HG03139 (cell line): ENCODE measurements around the gene RPTOR.

Experiments
- ATAC-seq: cut with Tn5 transposase; IDR thresholded peaks from one replicate; pipeline ENCODE4 v1.9.1; 2021; ENCODE audit not compliant: unreplicated experiment

Gene RPTOR

GRCh38 chr17:80913928-80914821 is 369.5 kb downstream of the RPTOR start:
- ATAC-seq: no peak

DNA sequence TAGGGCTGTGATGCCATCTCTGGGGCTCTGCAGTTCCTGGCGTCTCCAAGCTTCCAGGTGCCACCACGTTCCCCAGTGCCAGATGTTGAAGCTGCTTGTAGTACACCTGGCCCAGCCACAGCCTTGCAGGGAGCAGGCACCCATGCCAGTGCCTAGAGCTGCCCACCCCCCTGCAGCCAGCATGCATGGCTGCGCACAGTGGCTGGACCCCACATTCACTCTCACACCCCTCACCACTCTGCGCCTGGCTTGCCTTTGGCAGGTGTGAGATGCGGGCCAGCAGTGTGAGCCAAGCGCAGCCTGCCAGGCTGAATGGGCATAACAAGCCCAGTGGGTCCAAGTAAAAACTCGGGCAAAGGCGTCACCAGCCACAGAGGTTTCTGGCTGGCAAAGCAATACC is 371.6 kb downstream of the RPTOR start:
- ATAC-seq: no peak

DNA sequence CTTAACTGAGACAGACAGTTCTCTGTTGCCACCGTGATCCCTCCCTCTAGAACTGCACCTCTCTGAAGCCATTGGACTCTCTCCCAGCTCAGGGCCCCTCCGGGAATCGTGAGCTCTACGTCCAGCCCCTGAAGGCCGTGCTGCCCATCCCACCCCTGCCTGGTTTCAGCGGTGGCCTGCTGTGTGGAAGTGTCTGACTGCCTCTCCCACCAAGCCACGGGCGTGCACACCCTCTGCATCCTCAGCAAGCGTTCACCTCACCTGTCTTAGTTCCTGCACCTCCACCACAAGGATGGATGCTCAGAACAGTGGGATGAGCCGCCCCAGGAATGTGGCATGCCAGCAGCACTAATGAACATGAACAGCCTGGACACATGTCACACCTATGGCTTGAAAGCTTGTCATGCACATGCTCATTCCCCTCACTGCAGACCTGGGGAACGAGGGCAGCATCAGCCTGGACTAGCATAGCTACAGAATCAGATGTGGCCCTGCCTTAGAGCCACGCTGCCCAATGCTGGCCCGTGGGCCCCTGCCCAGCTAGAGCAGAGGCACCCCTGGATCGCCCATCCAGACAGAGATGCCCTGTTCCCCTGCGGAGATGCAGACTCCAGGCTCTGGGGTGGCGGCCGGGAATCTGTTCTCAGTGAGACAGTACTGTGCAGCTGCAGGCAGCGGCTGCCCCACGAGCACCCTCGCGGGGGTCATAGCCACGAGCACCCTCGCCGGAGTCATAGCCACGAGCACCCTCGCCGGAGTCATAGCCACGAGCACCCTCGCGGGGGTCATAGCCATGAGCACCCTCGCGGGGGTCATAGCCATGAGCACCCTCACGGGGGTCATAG is 373.3 kb downstream of the RPTOR start:
- ATAC-seq: no peak

DNA sequence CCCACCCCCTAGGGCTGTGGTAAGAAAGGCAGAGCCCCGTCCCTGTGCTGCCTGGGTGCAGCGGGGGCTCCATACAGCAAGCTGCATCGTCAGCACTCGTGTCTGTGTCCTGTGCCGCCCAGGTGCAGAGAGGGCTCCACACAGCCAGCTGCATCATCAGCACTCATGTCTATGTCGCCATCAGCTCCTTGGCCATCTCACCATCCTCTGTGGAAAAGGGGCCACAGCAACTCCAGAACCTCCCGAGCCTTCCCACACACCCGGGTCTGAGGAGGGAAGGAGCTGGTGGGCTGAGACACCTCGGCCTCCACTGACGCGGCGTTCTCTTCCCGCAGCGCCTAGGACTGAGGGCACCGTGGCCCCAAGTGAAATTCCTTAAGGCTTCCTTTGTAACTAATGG is 374.1 kb downstream of the RPTOR start:
- ATAC-seq: no peak

GRCh38 chr17:80919331-80920311 is 375.0 kb downstream of the RPTOR start:
- ATAC-seq: no peak

DNA sequence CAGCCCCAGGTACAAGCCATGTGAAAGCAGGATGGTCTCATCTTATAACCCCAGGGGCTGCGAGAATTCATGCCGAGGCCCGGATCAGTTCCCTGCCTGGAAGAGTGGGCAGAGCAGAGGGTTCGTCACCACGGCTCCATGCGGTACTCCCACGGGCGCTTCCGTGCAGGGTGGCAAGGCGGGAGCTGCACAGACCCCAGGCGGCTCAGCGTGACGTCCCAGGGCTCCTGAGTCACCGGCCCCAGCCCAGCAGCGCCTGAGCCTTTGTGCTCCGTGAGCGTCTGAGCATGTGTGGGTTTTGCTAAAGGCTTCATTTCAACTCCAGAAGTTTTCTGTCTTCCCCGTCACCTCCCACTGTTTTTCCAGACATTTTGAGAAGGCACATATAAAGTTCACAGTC is 375.8 kb downstream of the RPTOR start:
- no peak for ATAC-seq

DNA sequence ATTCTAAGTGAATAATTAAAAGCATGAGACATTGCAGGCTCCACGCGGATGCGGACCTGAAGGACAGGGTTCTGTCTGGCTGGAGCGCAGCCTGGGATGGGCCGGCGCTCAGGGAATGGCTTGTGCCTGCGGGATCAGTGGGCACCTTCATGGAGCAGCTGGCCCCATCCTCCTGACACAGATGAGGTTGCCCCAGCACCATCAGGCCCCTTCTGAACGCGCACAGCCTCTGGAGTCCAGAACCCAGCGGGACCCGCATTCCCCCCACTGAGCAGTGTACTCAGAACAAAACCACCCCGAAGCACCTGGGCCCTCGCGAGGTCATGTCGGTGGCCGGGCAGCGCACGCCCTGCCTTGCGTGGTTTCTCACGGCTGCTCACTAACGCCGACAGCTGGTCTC is 376.5 kb downstream of the RPTOR start:
- no peak for ATAC-seq

GRCh38 chr17:80921741-80922579 is 377.3 kb downstream of the RPTOR start:
- no peak for ATAC-seq

DNA sequence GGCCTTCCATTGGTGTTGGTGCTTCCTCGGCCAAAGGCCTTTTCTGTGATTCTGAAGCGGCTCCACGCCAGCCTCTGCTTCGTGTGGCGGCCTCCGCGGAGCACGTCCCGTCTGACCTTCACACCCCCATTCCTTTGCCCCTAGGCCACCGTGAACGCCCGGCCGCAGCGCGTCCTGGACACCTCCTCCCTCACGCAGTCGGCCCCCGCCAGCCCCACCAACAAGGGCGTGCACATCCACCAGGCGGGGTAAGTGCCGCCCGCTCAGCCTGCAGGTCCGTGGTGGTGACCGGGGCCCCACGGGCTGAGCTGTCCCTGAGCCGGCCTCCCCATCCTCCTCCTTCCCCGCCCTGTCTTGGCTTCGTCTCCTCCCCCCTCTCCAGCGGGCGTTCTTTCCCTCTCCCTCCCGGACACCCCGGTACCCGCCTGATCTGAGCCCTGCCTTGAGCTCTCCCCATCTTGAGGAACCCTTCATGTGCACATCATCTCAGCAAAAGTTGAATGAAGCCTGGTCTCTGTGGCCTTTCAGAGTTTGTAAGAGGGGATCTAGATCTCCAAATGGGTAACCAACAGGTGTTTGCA is 378.0 kb downstream of the RPTOR start:
- no peak for ATAC-seq

DNA sequence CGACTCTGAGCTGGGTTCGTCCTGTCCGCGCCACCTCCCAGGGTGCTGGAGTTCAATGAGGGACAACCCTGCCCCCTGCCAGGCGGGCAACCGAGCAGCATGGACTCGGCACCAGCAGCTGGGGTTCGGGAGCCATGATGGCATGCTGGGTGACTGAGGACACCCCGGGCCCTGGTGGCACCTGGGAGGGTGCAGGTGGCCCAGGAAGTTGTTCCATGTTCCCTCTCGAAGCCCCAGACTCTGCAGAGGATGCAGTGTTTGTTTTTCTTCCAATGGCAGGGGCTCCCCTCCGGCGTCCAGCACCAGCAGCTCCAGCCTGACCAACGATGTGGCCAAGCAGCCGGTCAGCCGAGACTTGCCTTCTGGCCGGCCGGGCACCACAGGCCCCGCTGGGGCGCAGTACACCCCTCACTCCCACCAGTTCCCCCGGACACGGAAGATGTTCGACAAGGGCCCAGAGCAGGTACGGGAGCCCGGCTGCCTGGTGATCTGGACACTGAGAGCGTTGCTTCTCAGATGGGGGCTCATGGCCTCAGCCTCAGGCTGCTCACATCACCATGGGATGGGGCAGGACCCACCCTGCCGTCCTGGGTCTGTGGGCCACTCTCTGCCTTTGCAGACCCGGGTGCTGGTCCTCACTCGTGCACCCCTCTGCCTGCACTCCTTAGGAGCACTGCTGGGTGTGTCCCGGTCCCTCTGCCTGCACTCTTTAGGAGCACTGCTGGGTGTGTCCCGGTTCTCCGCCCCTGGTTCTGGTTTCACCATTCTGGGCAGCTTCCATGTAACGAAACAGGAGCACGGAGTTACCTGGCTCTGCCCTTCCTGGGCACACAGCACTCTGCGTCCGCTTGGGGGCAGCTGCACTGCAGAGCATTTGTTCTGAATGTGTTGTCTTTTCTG is 378.8 kb downstream of the RPTOR start:
- no peak for ATAC-seq

DNA sequence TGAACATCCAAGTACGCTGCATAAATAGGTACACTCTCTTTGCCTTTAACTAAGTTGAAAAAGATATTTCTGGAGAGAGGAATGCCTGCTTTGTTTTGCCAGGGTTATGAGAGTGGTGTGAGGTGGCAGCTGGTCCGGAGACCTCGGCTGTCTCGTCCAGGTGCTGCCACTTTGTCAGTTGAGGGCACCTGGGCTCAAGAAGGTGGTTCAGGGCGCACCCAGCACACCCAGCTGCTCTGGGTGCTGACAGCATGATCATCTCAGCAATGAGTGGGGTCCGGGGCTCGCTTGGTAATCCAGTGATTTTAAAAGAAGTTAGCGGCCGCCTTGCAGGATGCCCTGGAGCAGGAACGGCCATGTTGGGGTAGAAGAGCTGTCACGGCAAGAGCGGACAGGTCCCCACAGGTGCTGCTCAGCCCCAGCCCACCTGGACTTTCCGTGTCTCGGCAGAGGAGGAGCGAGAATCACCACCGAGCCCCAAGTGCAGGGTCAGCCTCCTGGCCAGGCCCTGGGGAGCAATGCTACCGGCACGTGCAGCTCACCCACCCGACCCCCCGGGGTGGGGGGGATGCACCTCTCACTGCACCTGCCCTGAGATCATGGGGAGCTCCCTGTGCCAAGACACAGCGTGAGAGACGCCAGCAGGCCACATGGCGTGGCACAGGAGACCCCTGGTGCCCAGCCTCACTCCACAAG is 379.6 kb downstream of the RPTOR start:
- ATAC-seq: no peak

DNA sequence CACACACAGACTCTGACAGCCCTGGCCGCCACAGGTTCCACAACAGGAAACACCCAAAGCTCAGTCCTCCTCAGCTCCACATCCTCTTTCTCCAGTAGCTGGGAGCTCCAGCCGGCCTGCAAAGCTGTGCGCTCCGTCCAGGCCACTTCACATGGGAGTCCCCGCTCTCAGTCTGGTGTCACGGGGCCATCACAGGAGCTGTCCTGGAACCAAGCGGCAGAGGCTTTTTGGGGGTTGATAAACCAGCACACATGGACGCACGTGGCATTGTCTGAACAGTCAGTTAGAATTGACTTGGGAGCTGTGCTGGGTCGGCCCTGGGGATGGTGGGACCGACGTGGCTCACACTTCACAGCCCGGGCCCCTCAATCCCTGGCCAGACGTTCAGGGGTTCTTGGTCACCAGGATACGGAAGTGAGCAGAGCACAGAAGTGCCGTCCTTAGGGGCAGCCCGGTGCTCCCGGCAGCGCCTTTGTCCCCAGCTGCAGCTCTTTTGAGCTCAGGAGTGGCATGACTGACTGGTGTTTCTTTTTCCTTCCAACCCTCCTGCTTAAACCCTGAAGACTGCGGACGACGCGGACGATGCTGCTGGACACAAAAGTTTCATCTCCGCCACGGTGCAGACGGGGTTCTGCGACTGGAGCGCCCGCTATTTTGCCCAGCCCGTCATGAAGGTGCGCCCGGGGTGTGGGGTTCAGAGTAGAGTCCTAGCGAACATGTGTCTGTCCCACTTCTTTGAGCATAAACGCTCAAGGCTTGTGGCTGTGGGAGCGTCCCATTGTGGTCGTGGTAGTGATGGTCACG is 380.4 kb downstream of the RPTOR start:
- no peak for ATAC-seq

GRCh38 chr17:80925688-80926335 is 381.2 kb downstream of the RPTOR start:
- ATAC-seq: no peak

DNA sequence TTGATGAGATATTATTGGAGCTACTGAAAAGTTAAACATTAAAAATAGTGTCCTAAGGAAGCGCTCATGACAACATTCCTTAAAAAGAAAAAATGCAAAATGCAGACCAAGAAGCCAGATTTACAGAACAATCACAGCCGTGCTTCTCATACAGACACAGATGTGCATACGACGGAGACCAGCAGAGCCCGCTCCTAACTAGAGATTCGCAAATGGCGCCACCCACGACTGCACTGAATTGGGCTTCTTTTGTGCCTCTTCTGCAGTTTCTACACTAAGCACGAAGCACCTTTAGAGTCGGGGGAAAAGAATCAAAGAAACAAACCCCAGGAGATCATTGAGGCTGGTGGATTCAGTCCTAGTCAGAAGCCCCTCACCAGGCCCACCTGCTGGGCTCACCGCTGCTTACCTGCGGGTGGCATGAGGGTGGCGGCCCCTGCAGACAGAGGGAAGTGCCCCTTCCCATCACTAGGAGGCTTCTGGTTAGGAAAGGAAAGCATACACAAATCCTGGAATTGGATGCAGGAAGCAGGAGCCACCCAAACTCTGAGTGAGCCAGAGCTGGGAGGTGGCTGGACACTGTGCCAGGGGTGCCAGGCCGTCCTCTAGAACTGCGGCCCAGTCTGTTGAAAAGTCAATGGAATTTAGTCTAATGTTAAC is 382.1 kb downstream of the RPTOR start:
- no peak for ATAC-seq

- no peak for ATAC-seq
These were observed 383.2 kb downstream of the RPTOR start for GRCh38 chr17:80927791-80928216.

GRCh38 chr17:80929449-80929848 is 384.8 kb downstream of the RPTOR start:
- no peak for ATAC-seq
